Esophagus (tissue), 2 donors: ENCODE measurements around the gene ZNF581. TPM values are rescaled to one million over a fixed set of nuclear protein-coding genes. Genes with fewer than 3 reads are reported as not detected.

Experiments
- H3K27ac ChIP-seq, 2 donors: one replicate each; pipeline ENCODE4 v1.5.1; 2013; ENCODE audit warnings: low read depth in 2 of 2, mild to moderate bottlenecking in 2 of 2, inconsistent platforms in 1 of 2, low read length in 1 of 2, moderate library complexity in 1 of 2
- H3K27me3 ChIP-seq, 2 donors: one replicate each; pipeline ENCODE4 v1.6.1; 2013; ENCODE audit warnings: low read length in 2 of 2, control low read depth in 1 of 2, mild to moderate bottlenecking in 1 of 2; ENCODE audit not compliant: insufficient read depth in 2 of 2, control insufficient read depth in 1 of 2
- H3K36me3 ChIP-seq, 2 donors: one replicate each; pipeline ENCODE4 v1.6.1; 2013; ENCODE audit warnings: low read length in 1 of 2; ENCODE audit not compliant: control insufficient read depth in 2 of 2, insufficient read depth in 2 of 2
- H3K4me1 ChIP-seq, 2 donors: one replicate each; pipeline ENCODE4 v1.6.1; 2013; ENCODE audit warnings: low read length in 1 of 2; ENCODE audit not compliant: control insufficient read depth in 2 of 2, insufficient read depth in 2 of 2
- H3K4me3 ChIP-seq, 2 donors: one replicate each; pipeline ENCODE4 v1.5.1; 2013; ENCODE audit warnings: low read length in 2 of 2, mild to moderate bottlenecking in 2 of 2, low read depth in 1 of 2, moderate library complexity in 1 of 2
- H3K9me3 ChIP-seq, 2 donors: one replicate each; pipeline ENCODE4 v1.6.1; 2013; ENCODE audit warnings: mild to moderate bottlenecking in 2 of 2, low read depth in 1 of 2, low read length in 1 of 2, moderate library complexity in 1 of 2; ENCODE audit not compliant: control insufficient read depth in 2 of 2, insufficient read depth in 1 of 2
- WGBS, 2 donors: extraction: QIAGEN DNeasy Blood & Tissue Kit; methylation state at CpG; one replicate each; pipeline ENCODE4 v1.1.7; 2013; 5-methylcytosine and 5-hydroxymethylcytosine counted together
- polyA plus RNA-seq, 2 donors: library from polyadenylated mRNA; stranded (reverse); fragments of 200-250 nt; gene quantifications; one replicate each; pipeline ENCODE4 v1.2.3, GENCODE V29; 2013
- donor health status: healthy with polysubstance abuse.
- donor health status: Bipolar disorder and iron deficiency.

The ZNF581 gene
- polyA plus RNA-seq, 2 donors: 10.3 to 16.6 TPM

DNA sequence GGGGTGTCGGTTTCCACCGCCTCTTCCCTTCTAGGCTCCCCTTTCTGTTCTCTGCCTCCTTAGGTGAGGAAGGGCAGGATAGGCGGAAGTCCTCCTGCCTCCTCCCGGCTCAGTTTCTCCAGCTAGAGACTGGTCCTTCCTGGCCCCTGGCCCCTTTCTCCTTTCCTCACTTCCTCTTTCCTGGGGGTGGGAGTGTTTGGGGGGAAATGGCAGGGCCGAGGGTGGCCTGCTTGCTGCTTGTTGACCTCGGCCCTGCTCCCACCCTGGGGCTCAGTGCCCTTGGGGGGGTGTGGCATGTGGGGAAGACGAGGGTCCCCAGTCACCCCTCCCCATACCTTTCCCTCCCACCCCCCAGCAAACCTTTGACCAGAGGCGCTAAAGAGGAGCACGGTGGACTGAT, 16.4 kb downstream of the ZNF581 start:
- peaks cover 31 to 52% of the 10 kb centered on the region in 2 donors for H3K36me3 ChIP-seq
- peaks cover 12 to 19% of the 10 kb centered on the region in 2 donors for H3K4me1 ChIP-seq
- no peak overlapping the region for H3K4me3 ChIP-seq
- no peaks in the 10 kb centered on the region for H3K27me3 ChIP-seq
- no peak overlapping the region for H3K27ac ChIP-seq
- no peaks in the 10 kb centered on the region for H3K9me3 ChIP-seq
- 68 to 74% methylated on average over 9 of the region's 9 CpGs for WGBS, 2 donors

DNA sequence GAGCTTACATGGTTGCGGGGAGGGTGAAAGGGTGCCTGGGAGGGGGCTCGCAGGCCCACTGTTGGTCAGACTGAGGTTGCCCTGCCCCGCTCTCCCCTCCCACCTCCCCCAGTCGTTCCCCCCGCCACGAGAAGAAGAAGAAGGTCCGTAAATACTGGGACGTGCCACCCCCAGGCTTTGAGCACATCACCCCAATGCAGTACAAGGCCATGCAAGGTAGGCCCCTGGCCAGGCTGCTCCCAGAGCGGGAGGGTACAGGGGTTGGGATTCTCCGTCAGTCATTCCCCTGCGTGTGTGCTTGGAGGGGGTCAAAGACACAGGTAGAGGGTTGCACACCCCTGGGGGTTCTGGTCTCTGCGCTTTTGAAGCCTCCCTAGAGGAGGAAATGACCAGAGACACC, 17.0 kb downstream of the ZNF581 start:
- 91% methylated on average over 11 to 12 of the region's 12 CpGs for WGBS, 2 donors
- no peaks in the 10 kb centered on the region for H3K27me3 ChIP-seq
- no peak overlapping the region for H3K27ac ChIP-seq
- H3K9me3 ChIP-seq: no peaks in the 10 kb centered on the region
- H3K4me1 ChIP-seq: peaks cover 12 to 19% of the 10 kb centered on the region in 2 donors
- no peak overlapping the region for H3K4me3 ChIP-seq
- peaks cover 31 to 55% of the 10 kb centered on the region in 2 donors for H3K36me3 ChIP-seq

DNA sequence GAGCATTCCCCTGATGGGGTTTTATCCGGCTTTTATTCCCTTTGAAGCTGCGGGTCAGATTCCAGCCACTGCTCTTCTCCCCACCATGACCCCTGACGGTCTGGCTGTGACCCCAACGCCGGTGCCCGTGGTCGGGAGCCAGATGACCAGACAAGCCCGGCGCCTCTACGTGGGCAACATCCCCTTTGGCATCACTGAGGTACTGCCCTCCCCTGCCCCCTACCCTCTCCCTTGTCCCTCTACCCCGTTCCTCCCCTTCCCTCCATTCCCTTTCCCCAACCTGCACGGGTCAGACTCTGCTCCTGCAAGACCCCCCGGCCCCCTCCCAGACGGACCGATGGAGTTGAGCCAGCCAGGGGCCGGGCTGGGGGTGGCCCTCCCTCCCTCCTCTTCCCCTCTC, 17.5 kb downstream of the ZNF581 start:
- Histone ChIP-seq H3K4me1 (peaks cover 12 to 19% of the 10 kb centered on the region in 2 donors), H3K27me3 (no peaks in the 10 kb centered on the region), H3K9me3 (no peaks in the 10 kb centered on the region), H3K27ac (no peak overlapping the region), H3K36me3 (peaks cover 31 to 58% of the 10 kb centered on the region in 2 donors), H3K4me3 (no peak overlapping the region)
- 77 to 83% methylated on average over 16 of the region's 16 CpGs for whole genome bisulfite sequencing, 2 donors

DNA sequence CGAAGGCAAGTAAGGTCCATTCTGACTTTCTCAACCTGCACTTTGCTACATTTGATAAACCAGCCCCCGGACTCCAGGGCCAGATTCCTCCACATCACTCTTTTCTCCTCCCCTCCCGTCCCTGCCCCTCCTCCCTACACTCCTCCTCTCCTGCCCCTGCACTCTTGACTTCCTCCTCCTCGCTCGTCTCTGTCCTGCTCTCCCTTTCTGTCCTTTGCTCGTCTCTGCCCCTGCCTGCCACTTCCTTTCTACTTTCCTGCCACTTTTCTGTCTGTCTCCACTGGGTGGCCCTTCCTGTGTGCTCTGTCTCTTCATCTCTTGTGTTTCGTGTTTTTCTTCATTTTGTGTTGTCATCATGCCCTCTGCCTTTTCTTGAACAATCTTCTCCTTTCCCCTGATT, 18.4 kb downstream of the ZNF581 start:
- Histone ChIP-seq H3K36me3 (peaks cover 31 to 67% of the 10 kb centered on the region in 2 donors), H3K4me3 (no peak overlapping the region), H3K27me3 (no peaks in the 10 kb centered on the region), H3K9me3 (no peaks in the 10 kb centered on the region), H3K4me1 (peaks cover 12 to 17% of the 10 kb centered on the region in 2 donors), H3K27ac (no peak overlapping the region)
- WGBS, 2 donors: 67 to 71% methylated on average over 7 of the region's 7 CpGs

DNA sequence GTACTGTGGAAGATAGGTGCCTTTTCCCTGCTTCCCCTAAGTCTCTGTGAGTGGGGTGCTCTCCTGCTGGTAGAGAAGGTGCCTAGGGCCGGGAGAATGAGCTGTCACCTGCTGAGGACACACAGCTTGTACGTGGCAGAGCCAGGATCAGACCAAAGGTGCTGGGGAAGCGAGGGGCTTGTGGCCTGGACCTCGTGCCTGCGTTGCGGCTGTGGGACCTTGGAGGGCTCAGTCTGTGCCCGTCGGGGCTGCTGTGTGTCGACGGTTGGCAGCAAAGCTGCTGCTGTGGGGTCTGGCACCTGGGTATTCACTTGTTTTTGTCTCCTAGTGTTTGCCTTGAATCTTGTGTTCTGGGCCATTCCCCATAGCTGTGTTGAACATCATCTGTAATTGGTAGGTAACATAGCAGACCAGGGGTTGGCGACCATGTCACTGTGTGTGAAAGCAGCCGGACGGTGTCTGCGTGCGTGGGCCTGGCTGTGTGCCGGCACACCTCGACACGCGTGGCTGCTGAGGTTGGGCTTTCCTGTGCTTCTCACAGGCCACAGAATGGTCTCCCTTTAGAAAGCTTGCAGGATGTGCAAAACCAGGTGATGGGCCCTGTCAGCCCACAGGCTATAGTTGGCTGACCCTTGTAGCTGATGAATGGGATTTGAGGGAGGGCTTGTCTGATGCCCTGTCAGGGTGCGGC, 20.5 kb downstream of the ZNF581 start:
- H3K27me3 ChIP-seq: no peaks in the 10 kb centered on the region
- no peak overlapping the region for H3K27ac ChIP-seq
- H3K9me3 ChIP-seq: no peaks in the 10 kb centered on the region
- peaks cover 36 to 84% of the 10 kb centered on the region in 2 donors for H3K36me3 ChIP-seq
- WGBS, 2 donors: 87 to 88% methylated on average over 18 to 20 of the region's 20 CpGs
- no peak overlapping the region for H3K4me3 ChIP-seq
- H3K4me1 ChIP-seq: peaks cover 5 to 9% of the 10 kb centered on the region in 2 donors

DNA sequence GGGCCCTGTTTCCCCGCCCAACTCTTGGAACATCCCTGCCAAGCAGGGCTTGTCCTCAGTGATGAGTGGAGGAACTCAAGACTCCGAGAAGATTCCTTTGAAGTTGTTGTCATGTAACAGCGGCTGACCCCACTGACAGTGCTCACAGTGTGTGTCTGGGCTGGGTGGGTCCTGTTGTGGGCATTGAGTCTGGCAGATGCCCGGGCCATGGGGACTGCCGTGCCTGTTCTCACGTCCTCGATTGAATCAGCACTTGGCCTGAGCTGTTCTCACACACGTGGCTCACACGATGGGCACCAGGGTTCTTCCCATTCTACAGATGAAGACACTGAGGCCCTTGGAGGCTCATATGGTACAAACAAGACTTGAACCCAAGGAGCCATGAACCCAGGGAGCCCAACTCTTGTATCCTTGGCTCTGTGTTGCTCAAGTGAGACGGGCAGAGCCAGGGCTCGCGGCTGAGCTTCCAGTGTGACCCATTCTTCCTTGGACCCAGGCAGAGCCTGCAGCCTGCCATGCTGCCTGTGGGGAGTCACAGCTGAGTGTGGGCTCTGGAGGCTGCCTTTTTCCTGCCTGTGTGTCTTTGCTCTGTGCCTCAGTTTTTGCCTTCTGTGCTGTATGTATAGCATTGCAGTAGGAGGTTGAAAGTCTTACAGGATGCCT, 23.0 kb downstream of the ZNF581 start:
- H3K9me3 ChIP-seq: peaks cover 0 to 3% of the 10 kb centered on the region in 2 donors
- H3K27me3 ChIP-seq: no peaks in the 10 kb centered on the region
- peaks cover 0 to 11% of the 10 kb centered on the region in 2 donors for H3K4me1 ChIP-seq
- peaks cover 36 to 84% of the 10 kb centered on the region in 2 donors for H3K36me3 ChIP-seq
- H3K4me3 ChIP-seq: no peak overlapping the region
- 81 to 88% methylated on average over 12 of the region's 12 CpGs for WGBS, 2 donors
- no peak overlapping the region for H3K27ac ChIP-seq

DNA sequence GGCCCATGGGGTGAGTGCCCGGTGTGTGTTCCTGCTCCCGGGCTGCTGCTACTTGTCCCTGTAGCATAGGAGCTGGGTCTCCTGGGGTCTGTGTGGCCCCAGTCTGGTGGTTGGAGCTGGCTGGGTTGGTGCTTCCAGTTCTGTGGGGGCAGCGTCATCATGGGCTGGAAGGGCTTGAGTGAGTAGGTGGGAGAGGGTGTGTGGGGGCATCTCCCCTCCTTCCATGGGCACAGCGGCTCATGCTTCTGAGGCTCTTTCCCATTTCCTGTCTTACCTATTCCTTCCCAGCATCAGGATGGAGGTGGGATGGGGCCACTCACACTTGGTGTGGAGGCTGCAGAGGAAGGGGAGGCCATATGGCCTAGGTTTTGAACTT, 23.5 kb downstream of the ZNF581 start:
- Histone ChIP-seq H3K4me1 (peaks cover 0 to 11% of the 10 kb centered on the region in 2 donors), H3K36me3 (peaks cover 31 to 79% of the 10 kb centered on the region in 2 donors), H3K27ac (peak overlapping the region in 1 of 2 donors; percentile 16), H3K27me3 (no peaks in the 10 kb centered on the region), H3K4me3 (no peak overlapping the region), H3K9me3 (peaks cover 0 to 3% of the 10 kb centered on the region in 2 donors)
- WGBS, 2 donors: 88 to 94% methylated on average over 4 of the region's 4 CpGs

DNA sequence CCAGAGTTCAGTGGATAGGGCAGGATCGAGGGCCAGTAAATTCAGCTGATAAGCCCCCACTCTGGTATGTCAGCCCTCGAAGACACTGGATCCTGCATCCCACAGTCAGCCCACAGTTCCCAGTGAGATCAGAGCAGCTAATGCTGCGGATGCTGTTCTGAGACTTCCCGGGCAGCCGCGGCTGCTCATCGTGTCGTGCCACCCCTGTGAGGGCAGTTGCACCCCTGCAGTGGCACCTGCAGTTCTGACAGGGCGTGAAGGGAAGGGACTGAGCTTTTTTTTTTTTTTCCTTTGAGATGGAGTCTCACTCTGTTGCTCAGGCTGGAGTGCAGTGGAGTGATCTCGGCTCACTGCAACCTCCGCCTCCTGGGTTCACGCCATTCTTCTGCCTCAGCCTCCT, 24.1 kb downstream of the ZNF581 start:
- 78 to 83% methylated on average over 12 of the region's 12 CpGs for WGBS, 2 donors
- no peaks in the 10 kb centered on the region for H3K27me3 ChIP-seq
- no peak overlapping the region for H3K4me3 ChIP-seq
- peaks cover 0 to 3% of the 10 kb centered on the region in 2 donors for H3K9me3 ChIP-seq
- H3K36me3 ChIP-seq: peaks cover 29 to 76% of the 10 kb centered on the region in 2 donors
- H3K27ac ChIP-seq: peak overlapping the region; percentile 16 to 32
- peaks cover 0 to 11% of the 10 kb centered on the region in 2 donors for H3K4me1 ChIP-seq

DNA sequence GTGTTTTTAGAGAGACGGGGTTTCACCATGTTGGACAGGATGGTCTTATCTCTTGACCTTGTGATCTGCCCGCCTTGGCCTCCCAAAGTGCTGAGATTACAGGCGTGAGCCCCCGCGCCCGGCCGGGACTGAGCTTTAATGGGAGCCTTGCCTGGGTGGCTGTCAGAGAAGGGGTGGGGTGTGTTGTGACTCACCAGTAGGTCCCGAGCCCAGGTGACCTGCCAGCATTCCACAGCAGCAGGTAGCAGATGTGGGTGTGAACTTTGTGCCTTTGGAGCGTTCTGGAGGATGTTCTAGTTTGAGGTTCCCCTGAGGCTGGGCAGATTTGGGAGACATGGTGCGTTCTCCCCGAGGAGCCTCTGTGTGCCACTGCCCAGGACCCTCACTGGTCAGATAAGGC, 24.5 kb downstream of the ZNF581 start:
- no peaks in the 10 kb centered on the region for H3K27me3 ChIP-seq
- no peak overlapping the region for H3K4me3 ChIP-seq
- H3K36me3 ChIP-seq: peaks cover 26 to 72% of the 10 kb centered on the region in 2 donors
- WGBS, 2 donors: 55 to 61% methylated on average over 11 of the region's 11 CpGs
- H3K9me3 ChIP-seq: peaks cover 0 to 3% of the 10 kb centered on the region in 2 donors
- H3K27ac ChIP-seq: peak overlapping the region; percentile 7 to 53
- peaks cover 0 to 11% of the 10 kb centered on the region in 2 donors for H3K4me1 ChIP-seq
